CD1c-positive myeloid dendritic cell (primary cell): Measurements from ENCODE around the gene NUAK2.

Experiments used
- DNase-seq: peaks from one replicate; pipeline ENCODE4 v3.0.0-alpha.2; 2016; ENCODE audit errors: extremely low spot score

Gene NUAK2

DNA sequence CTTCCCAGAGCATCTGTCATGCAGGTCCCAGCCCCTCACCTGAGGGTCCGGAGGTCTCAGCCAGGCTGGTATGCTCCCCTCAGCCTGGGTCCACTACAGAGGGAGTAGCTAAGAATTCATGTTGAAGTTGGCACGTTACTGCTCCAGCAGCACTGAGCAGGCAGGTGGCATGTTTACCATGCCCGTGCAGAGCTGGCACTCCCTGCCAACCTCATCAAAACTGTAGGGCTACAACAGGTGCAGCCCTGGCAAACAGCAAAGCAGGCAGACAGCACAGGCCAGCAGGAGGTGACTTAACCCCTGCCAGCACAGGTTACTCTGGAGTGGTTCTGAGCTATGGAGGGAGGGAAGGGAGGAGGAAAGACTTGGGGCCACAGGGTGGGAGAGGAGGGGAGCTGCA lies 46.4 kb downstream of the NUAK2 start:
- no peak for DNase-seq

DNA sequence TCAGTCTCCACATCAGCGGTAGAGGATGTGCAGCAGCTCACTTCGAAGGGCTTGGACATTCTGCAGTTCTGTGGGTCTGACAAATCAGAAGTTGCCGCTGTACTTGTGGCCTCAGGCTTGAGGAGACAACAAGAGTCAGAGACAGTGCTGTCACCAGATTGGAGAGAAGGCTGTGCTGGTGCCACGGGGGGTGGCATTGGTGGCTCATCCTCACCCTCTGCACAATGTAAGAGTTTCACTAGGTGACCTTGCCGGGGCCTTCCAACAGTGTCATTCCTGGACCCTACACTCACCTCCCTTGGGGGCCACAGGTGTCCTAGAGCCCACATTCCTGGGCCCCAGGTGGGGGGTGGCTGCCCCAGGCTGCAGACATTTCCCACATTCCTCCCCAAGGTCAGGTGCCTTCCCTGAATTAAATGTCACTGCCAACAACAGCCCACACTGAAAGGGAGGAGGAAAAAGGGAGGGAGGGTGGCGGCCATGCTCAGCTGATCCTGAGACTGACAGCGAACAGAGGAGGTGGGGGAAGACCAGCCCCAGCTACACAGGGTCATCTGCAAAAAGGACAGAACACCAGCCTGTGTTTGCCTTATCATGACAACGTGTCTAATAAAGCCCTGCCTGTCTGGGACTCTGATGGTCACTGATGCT lies 47.4 kb downstream of the NUAK2 start:
- no peak for DNase-seq

DNA sequence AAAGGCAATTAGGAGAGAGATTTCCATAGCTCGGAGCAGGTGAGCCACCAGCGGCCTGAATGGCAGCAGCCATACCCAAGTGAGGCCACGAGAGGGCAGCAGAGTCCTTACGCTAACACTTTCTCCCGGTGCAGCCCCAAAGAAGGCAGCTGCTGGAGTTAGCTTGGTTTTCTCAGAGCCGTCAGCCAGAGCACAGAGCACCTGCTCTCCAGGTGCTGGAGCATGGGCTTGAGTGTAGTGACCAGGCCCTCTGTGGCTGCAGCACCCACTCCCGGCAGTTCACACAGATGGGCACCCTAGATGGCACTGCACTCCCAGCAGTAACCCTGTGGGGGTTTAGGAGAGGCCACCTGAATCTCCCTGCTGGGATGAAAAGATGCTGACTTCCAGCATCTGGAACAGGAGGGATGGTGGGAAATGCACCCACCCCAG lies 48.0 kb downstream of the NUAK2 start:
- DNase-seq = peak; percentile 89

DNA sequence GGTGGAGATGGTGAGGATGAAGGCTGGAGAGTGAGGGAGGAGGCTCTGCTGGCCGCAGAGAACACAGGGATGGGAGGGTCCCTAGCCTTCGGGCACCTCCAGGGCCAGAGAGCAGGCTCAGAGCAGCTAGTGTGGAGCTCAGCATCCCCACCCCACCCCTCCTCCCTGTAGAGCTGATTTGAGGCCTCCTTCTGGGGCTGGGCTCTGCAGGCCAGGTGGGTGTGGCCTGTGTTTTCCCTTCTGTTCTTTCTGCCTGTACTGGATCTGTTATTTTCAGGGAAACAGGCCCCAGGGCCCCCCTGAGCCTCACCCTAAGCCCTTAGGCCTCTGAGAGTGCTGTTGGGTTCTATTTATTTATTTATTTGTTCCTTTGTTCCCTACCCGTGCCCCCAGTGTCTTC lies 49.0 kb downstream of the NUAK2 start:
- no peak for DNase-seq

DNA sequence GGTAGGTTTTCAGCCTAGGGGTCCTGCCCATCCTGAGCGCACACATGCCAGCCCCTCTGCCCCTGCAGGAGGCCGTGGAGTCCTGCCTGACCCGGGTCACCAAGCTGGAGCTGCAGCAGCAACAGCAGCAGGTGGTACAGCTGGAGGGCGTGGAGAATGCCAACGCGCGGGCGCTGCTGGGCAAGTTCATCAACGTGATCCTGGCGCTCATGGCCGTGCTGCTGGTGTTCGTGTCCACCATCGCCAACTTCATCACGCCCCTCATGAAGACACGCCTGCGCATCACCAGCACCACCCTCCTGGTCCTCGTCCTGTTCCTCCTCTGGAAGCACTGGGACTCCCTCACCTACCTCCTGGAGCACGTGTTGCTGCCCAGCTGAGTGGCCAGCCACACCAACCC lies 49.8 kb downstream of the NUAK2 start:
- no peak for DNase-seq

DNA sequence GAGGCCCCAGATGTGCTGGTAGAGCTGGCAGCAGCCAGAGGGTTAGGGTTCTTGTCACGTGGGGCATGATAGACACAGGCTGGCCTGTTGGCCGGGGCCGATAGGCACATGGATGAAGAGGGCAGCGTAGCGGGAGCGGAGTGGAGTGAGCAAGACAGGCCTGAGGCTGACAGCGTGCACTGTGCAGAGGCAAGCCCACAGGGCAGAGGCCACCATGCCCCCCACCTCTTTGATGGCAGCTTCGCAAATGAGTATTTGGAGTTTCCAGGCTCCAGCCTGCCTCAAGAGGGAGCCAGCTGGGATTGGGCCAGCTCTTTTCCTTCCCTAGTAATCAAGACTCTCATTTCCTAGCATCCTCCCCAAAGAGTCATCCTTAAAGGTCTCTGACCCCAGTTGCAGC lies 50.3 kb downstream of the NUAK2 start:
- DNase-seq = no peak

DNA sequence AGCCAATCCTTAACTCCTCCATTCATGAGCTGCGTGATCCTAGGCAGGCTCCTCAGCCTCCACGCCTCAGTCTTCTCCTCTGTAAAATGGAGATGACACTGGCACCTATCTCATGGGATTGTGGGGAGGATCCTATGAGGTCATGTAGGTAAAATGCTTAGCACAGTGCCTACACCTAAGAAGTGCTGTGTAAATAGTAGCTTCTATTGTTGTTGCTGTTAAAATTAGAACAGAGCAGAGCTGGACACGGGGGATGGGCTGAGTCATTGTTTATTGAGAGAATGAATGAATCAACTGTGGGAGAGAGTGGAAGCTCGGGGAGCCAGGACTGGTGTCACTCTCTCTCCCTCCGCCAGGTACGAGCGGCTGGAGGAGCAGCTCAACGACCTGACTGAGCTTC lies 50.8 kb downstream of the NUAK2 start:
- no peak for DNase-seq

DNA sequence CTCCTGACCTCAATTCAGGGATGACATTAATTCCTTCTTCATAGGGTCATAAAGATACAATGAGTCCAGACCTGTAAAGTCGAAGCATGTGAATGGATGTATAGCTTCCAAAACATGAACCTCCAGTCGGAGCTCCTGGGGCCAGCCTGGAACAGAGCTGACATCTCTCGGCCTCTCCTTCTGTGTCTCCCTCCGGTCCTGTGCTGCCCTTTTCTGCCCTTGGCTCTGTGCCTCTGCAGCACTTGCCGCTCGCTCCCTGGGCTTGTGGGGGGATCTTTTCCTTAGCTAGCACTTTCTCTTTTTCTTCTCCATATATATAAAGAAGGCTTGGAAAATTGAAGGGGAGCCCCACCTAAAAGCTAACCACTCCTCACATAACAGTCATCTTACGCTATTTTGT lies 51.3 kb downstream of the NUAK2 start:
- DNase-seq = no peak

DNA sequence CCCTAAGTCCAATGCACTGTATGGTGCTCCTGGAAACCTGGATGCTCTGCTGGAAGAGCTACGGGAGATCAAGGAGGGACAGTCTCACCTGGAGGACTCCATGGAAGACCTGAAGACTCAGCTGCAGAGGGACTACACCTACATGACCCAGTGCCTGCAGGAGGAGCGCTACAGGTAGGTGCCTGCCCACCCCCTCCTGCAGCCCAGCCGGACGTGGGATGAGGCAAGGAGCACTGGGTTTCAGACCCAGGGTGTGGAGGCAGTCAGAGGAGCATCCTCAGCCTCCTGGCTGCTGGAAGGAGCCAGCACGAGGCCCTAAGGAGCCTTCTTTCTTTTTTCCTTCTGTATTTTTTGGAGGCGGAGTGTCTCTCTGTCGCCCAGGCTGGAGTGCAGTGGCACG lies 51.8 kb downstream of the NUAK2 start:
- no peak for DNase-seq

DNA sequence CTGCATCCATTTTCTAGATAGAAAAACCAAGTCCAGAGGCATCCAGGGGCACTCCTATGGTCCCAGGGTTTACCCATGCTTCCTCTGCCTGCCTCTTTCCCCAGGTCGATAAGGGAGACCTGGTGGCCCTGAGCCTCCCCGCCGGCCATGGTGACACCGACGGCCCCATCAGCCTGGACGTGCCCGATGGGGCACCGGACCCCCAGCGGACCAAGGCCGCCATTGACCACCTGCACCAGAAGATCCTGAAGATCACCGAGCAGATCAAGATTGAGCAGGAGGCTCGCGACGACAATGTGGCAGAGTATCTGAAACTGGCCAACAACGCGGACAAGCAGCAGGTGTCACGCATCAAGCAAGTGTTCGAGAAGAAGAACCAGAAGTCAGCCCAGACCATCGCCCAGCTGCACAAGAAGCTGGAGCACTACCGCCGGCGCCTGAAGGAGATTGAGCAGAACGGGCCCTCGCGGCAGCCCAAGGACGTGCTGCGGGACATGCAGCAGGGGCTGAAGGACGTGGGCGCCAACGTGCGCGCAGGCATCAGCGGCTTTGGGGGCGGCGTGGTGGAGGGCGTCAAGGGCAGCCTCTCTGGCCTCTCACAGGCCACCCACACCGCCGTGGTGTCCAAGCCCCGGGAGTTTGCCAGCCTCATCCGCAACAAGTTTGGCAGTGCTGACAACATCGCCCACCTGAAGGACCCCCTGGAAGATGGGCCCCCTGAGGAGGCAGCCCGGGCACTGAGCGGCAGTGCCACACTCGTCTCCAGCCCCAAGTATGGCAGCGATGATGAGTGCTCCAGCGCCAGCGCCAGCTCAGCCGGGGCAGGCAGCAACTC lies 52.5 kb downstream of the NUAK2 start:
- no peak for DNase-seq

DNA sequence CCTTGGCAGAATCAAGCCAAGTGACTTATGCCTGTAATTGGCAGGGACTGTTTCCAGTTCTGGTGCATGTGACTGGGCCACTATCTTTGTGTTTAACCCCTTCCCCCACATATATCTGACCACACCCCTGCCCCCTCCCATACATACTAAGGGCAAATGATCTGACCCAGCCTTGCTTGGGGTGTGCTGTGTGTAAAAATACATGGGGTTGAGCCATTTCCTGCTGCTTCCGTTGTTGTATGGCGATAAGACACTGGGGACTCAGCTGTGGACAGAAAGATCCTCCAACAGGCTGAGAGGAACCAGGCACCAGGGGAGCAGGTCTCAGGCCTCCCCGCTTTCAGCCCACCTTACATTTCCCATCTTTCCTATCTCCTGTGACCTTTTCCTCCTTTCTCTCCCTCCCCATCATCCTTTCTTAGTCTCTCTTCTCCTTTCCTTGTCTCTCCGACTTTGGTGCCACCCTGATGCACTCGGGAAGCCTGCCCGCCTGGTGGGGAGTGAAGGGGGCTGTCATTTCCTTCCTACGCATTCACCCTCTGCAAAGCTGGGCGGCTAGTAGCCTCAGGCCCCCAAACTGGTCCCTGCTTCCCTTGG lies 54.1 kb downstream of the NUAK2 start:
- DNase-seq = no peak

DNA sequence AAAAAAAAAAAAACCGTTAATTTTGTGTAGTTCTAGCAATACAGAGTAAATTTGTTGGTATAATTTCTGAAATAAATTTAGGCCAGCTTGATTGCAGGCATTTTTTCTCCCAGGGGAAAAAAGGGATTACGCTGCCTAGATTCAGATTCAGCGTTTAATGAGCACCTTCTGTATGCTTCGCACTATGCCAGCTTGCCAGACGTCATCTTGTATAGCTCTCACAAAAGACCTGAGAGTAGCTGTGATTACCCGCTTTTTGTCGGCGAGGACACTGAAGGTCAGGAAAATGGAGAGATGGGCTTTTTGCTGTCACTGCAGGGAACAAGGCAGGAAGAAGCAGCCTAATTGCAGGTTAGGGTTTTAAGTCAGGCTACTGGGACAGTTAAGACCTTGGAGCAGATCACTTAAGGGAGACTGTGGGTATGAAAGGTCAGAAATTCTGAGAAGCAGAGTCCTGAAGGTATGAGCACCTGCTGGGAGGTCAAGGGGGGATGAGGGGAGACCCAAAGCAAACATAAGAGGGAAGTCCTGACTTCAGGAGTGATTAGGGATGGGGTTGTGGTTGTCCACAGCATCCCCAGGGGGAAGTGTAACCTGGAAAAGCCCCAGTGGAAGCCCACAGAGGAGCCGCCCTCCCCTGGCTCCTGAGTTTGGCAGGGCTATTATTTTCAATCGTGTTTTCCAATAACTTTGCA lies 54.8 kb downstream of the NUAK2 start:
- no peak for DNase-seq

DNA sequence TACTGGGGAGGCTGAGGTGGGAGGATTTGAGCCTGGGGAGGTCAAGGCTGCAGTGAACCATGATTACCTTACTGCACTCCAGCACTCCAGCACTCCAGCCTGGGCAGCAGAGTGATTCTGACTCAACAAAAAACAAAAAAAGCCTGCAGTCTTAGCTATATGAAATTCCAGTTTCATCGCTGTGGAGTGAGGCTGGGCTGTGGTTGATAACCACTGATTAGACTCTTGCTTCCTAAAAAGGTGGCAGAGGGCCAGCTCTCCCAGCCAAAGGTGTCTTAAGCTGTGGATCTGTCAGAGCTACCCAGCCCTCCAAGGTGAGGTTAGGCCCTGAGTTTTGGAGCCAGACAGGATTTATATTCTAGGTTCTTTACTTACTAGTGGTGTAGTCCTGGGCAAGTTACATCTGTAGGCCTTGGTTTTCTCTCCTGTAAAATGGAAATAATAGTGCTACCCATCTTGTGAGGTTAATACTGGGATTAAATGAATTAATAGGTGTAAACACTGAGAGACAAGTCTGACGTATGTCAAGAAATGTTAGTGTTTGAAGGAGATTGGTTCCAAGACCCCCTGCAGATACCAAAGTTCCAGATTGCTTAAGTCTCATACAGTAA lies 57.9 kb downstream of the NUAK2 start:
- DNase-seq = no peak

DNA sequence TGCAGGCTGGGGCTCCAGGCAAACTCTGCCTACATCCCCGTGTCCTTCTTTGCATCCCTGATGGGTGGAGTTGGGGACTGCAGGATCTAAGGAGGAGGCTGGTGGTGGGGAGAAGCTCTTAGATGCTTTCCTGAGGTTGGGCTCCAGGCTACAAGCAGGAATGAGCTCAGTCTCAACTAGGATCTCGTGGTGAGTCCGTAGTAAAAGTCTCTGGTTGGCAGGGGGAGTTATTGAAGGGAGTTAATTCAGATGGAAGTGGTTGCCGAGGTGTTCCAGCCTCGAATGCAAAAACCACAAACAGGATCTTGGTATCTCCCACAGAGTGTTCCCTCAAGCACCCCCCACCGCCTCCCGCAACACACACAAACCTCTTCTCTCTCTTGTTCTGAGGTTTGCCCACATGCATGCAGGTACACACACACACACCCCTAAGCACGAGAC lies 58.8 kb downstream of the NUAK2 start:
- DNase-seq = no peak

DNA sequence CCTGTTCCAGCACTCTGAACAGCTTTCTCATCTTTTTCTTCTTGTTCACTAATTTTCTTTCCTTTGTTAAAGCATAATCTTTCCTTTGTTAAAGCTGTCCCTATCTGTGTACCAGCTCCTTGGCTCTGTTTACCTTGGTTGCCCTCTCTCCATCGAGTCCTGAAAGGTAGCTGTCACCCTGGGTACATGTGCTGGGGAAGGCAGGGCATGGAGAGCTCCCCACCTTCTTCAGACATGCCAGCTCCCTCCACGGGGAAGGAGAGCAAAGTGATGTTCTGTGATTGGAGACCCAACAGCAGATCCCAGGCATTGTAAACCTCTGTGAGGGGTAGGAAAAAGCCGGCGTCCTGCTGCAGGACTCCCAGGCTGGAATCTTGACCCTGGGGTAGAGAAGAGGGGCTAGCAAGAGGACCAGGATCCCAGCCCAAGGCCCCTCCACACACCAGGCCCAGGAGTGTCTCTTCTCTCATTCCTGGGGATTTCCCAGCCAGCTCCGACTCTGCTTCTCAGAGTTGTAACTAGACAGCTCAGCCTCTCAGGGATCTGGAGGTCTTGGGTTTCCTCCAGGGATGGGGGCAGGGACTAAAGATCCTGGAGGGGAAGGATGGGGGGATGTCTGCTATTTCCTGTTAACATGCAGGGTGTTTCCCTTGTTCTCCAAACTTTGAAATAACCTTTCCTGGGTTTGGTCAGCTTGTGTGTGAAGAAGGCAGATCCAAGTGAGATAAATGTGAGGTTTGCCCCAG lies 59.4 kb downstream of the NUAK2 start:
- no peak for DNase-seq

DNA sequence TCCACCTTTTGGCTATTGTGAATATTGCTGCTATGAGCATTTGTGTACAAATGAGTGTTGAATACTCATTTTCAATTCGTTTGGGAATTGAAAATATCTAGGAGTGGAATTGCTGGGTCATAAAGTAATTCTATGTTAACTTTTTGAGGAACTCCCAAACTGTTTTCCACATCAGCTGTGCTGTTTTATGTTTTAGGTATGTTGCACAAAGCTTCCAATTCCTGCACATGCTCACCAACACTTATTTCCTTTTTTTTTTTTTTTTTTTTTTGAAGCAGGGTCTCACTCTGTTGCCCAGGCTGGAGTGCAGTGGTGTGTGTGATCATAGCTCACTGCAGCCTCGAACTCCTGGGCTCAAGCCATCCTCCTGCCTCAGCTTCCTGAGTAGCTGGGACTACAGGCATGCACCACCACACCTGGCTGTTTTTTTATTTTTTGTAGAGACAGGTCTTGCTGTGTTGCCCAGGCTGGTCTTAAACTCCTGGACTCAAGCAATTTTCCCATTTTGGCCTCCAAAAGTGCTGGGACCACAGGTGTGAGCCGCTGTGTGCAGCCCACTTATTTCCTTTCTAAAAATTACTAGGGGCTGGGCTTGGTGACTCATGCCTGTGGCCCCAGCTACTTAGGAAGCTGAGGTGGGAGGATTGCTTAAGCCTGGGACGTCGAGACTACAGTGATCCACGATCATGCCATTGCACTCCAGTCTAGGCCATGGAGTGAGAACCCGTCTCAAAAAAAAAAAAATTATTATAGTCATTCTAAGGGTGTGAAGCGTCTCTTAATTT lies 60.4 kb downstream of the NUAK2 start:
- DNase-seq = peak; percentile 72

DNA sequence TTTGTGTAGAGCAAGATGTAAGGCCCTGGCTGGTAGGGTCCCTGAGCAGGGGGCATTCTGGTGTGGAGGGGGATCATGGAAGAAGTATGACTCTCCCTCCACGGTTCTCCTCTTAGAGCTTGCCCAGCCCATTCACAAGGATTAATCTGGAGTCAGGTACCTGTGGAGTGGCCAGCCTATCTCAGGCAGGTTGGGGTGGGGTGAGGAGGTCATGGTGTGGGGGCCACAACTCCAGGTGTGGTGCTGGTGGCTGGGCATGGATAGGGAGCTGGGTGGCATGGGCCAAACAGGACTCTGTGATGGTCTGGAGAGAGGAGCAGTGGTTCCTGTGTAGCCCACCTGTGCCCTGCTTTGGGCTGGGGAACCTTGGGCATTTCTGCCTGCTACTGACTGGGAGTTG lies 61.5 kb downstream of the NUAK2 start:
- no peak for DNase-seq

DNA sequence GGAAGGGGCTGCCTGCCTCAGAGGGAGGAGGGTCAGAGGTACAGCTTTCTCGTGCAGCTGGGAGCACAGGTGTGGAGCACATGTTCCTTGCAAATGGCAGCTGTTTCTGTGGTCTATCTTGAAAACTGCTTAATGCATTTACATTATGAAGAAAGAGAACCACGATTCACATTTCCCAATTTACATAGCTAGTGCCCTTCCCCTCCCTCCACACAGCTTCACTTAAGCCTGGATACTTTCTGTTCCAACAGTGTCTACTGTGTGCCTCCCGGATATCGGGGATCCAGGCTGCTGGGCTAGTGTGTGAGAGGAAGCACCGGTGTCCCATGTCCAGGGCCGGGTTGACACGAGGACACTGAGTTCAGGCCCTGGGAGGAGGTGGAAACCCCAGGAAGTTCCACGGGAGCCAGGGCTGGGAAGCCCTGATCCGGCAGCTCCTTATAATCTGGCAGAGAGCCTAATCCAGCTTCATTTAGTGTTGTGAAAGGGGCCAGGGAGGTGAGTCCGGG lies 62.2 kb downstream of the NUAK2 start:
- DNase-seq = peak; percentile 31

DNA sequence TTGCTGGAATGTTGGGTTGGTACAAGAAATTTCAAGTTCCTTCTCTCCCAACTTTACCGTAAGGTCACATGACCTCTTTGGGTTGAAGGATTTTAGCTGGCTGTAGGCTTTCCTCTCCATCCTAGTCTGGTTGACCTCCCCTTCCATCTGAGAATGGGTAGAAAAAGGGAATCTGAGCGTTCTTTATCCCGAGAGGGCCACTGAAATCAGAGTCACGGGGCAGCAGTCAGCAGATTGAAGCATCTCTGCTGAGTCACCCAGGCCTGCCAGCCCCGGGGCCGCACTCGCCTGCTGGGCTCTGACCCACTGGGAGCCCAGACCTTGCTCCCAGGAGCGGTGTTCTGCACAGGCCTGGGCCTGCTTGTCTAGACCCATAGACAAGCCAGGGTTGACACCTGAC lies 62.8 kb downstream of the NUAK2 start:
- peak; percentile 44 for DNase-seq

DNA sequence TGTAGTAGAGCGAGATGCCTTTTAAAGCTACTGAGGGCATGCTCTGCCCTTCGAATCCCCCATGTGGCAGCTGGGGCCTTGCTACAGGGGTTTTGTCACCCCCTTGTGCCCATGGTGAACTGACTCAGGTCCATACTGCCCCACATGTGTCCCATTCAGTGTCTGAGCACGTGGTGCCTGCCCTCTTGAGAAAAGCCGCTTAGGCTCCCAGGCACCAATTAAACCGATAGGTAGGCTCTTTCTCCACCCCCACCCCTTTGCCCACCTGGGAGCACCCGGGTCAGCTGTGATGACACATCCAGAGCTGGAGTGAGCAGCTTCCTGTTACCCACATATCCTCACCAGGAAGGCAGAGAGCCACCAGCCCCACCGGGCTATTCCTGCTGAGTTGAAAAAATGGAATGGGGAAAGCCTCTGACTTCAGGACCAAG lies 63.3 kb downstream of the NUAK2 start:
- no peak for DNase-seq
